Ovary (tissue), 9 donors: ENCODE data around the gene HMGB2. TPM values are rescaled to one million over a fixed set of nuclear protein-coding genes. Genes with fewer than 3 reads are reported as not detected.

Source experiments
- DNase-seq, 5 donors: peaks; one replicate each; pipeline ENCODE4 v3.0.0-alpha.2; 2019 to 2020
- H3K27ac ChIP-seq, 2 donors: fragments of 200-600 bp; one replicate each; pipeline versions ENCODE4 v1.5.1 to v1.8.0; 2019 to 2022
- H3K27me3 ChIP-seq: fragments of 200-600 bp; one replicate; pipeline ENCODE4 v1.8.0; 2022
- H3K36me3 ChIP-seq: fragments of 200-600 bp; sonication (generic); one replicate; pipeline ENCODE4 v1.5.1; 2019
- H3K4me1 ChIP-seq: one replicate; pipeline ENCODE4 v1.8.1; 2013; ENCODE audit warnings: mild to moderate bottlenecking, moderate library complexity; ENCODE audit not compliant: insufficient read depth
- H3K4me3 ChIP-seq: fragments of 200-600 bp; sonication (generic); one replicate; pipeline ENCODE4 v1.5.1; 2017
- H3K9me3 ChIP-seq, 2 donors: fragments of 200-600 bp in 1 of 2; sonication (generic) in 1 of 2; one replicate each; pipeline versions ENCODE4 v1.5.1 to v1.8.1; 2013 to 2019; ENCODE audit warnings: mild to moderate bottlenecking in 1 of 2, moderate library complexity in 1 of 2
- EP300 ChIP-seq: sonication (generic); formaldehyde crosslinking; IDR thresholded peaks from one replicate; pipeline ENCODE4 v1.6.1; 2017; ENCODE audit warnings: antibody characterized with exemption
- POLR2A ChIP-seq: fragments of 450-650 bp; IDR thresholded peaks from one replicate; pipeline ENCODE4 v1.6.1; 2017; ENCODE audit warnings: antibody characterized with exemption, mild to moderate bottlenecking, moderate library complexity
- WGBS, 3 donors: extraction: QIAGEN DNeasy Blood & Tissue Kit in 1 of 3; methylation state at CpG; one replicate each; pipeline versions ENCODE4 v1.1.5 to v1.1.7; 2013 to 2017; 5-methylcytosine and 5-hydroxymethylcytosine counted together
- intact Hi-C, 4 donors: fragments of 100-400 bp; cut with DNase I; formaldehyde crosslinking; loops; one replicate each; pipeline versions ENCODE4 v1.11.0 to v1.15.1; 2022 to 2023
- polyA plus RNA-seq, 2 donors: library from polyadenylated mRNA; stranded (reverse); fragments of 200-250 nt in 1 of 2; fragments of 350-450 nt in 1 of 2; fragmentation: Illumina TruSeq in 1 of 2; extraction: RNeasy Lipid Tissue Mini Kit (QIAGEN cat#74804) in 1 of 2; gene quantifications; one replicate each; pipeline ENCODE4 v1.2.3, GENCODE V29; 2013 to 2014
- total RNA-seq, 7 donors: library from RNA; depleted of rRNA in 2 of 7; stranded (reverse); fragments of >200 nt in 2 of 7; fragmentation: NEBNext Ultra II Directional in 3 of 7; extraction: Animal tissue kit (Norgen Biotek cat#: 25700) in 3 of 7; gene quantifications; one replicate each; pipeline versions ENCODE4 v1.1.0 to v1.2.4, GENCODE V29; 2016 to 2023
- TF ChIP-seq, protein P1 (sequence below), 3 donors: fragments of 450-650 bp in 2 of 3; fragments of 200-600 bp in 1 of 3; IDR thresholded peaks; one replicate each; pipeline versions ENCODE4 v1.5.1 to v1.8.0; 2016 to 2022; ENCODE audit warnings: antibody characterized with exemption in 3 of 3, mild to moderate bottlenecking in 1 of 3
- donor health status: DM: no; HTN: no; CAD: no; lungs with moderate emphysema.
- donor health status: DM: no; HTN: no; CAD: no.
- donor health status: Bipolar disorder and iron deficiency.
- donor health status: DM: yes; HTN: yes; CAD: no.
- donor health status: DM: no; HTN: no; CAD: no.
- donor health status: DM: yes; HTN: yes; CAD: no.

Gene HMGB2
- total and polyA plus RNA-seq, 9 donors = 47.2 to 157 (median 72.4) TPM

- TF ChIP-seq, protein P1, sequence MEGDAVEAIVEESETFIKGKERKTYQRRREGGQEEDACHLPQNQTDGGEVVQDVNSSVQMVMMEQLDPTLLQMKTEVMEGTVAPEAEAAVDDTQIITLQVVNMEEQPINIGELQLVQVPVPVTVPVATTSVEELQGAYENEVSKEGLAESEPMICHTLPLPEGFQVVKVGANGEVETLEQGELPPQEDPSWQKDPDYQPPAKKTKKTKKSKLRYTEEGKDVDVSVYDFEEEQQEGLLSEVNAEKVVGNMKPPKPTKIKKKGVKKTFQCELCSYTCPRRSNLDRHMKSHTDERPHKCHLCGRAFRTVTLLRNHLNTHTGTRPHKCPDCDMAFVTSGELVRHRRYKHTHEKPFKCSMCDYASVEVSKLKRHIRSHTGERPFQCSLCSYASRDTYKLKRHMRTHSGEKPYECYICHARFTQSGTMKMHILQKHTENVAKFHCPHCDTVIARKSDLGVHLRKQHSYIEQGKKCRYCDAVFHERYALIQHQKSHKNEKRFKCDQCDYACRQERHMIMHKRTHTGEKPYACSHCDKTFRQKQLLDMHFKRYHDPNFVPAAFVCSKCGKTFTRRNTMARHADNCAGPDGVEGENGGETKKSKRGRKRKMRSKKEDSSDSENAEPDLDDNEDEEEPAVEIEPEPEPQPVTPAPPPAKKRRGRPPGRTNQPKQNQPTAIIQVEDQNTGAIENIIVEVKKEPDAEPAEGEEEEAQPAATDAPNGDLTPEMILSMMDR (IDR thresholded peaks at IDR 0.05) = no peak
- TF ChIP-seq EP300 (no peak), POLR2A (no peak)
- 95 to 97% (median 96%) methylated on average over 5 of the region's 5 CpGs for WGBS, 3 donors
- Histone ChIP-seq H3K27ac (no peak overlapping the region), H3K4me3 (no peak overlapping the region), H3K4me1 (no peaks in the 10 kb centered on the region), H3K9me3 (no peaks in the 10 kb centered on the region), H3K27me3 (no peaks in the 10 kb centered on the region), H3K36me3 (no peaks in the 10 kb centered on the region)
- intact Hi-C loops = no loop called here
- DNase-seq = no peak
Observed at GRCh38 chr4:173325007-173325736, 9.0 kb downstream of the HMGB2 start.

GRCh38 chr4:173319696-173320095 lies 14.5 kb downstream of the HMGB2 start:
- 83 to 90% (median 88%) methylated on average over 2 of the region's 2 CpGs for WGBS, 3 donors
- H3K4me3 ChIP-seq = no peak overlapping the region
- no peaks in the 10 kb centered on the region for H3K4me1 ChIP-seq
- no peaks in the 10 kb centered on the region for H3K36me3 ChIP-seq
- intact Hi-C loops = loop anchor here (2.0 to 5.0 kb wide), 3 partner anchors 93 to 98 kb away; no protein-coding TSS in a partner anchor
- H3K27me3 ChIP-seq = no peaks in the 10 kb centered on the region
- DNase-seq = no peak
- no peak overlapping the region for H3K27ac ChIP-seq
- no peaks in the 10 kb centered on the region for H3K9me3 ChIP-seq
- no peak for TF ChIP-seq EP300

GRCh38 chr4:173318648-173319211 lies 15.4 kb downstream of the HMGB2 start:
- 9 to 23% (median 19%) methylated on average over 3 of the region's 3 CpGs for WGBS, 3 donors
- Histone ChIP-seq H3K27me3 (no peaks in the 10 kb centered on the region), H3K4me3 (no peak overlapping the region), H3K36me3 (no peaks in the 10 kb centered on the region), H3K27ac (no peak overlapping the region), H3K9me3 (no peaks in the 10 kb centered on the region), H3K4me1 (no peaks in the 10 kb centered on the region)
- DNase-seq = no peak
- intact Hi-C loops = loop anchor here (2.0 to 5.0 kb wide), 3 partner anchors 94 to 99 kb away; no protein-coding TSS in a partner anchor
- TF ChIP-seq, protein P1 (IDR thresholded peaks at IDR 0.05) = peak in 2 of 3 donors; percentile 28 to 31
- no peak for TF ChIP-seq EP300

DNA sequence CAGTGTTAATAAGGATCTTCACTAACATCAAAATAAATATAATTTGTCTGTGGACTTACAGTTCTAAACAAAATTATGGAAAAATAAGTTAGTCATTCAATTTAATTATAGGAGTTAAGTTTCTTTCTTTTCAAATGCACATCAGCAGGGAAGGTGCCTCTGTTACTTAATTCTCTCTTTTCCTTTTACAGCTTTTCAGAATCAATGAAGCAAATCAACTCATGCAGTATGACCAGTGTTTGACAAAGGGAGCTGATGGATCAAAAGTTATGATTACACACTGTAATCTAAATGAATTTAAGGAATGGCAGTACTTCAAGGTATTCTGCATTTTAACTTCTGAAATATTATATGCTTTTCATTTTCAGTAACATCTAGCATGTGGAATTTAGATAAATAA lies 15.9 kb downstream of the HMGB2 start:
- intact Hi-C loops = loop anchor here (2.0 to 5.0 kb wide), 3 partner anchors 94 to 99 kb away; no protein-coding TSS in a partner anchor
- DNase-seq = no peak

More for the DNA sequence above, 15.9 kb downstream of the HMGB2 start:
- Histone ChIP-seq H3K27me3 (no peaks in the 10 kb centered on the region), H3K4me3 (no peak overlapping the region), H3K36me3 (no peaks in the 10 kb centered on the region), H3K9me3 (no peaks in the 10 kb centered on the region), H3K4me1 (no peaks in the 10 kb centered on the region), H3K27ac (no peak overlapping the region)
- TF ChIP-seq EP300 = no peak
- no peak for TF ChIP-seq POLR2A
- TF ChIP-seq, protein P1 (IDR thresholded peaks at IDR 0.05) = no peak
